Measurements from ENCODE around the gene PTPRM. TPM values are rescaled to one million over a fixed set of nuclear protein-coding genes. Genes with fewer than 3 reads are reported as not detected.

The PTPRM gene
- polyA plus RNA-seq, 1 of the 3 experiments (the other 2 are of a cell fraction): 16.0 TPM

GRCh38 chr18:7830468-7830867, 263.4 kb downstream of the PTPRM start:
- peak; percentile 21 for DNase-seq
- H3K27me3 ChIP-seq (ENCODE audit: insufficient read depth): no peaks in the 10 kb centered on the region
- no peaks in the 10 kb centered on the region for H3K36me3 ChIP-seq (replicated peaks in 1 of 2; ENCODE audit: control insufficient read depth in 1 of 2, insufficient read depth in 2 of 2, low read length in 1 of 2)
- H3K9me2 ChIP-seq: no peaks in the 10 kb centered on the region
- H3K4me2 ChIP-seq: no peak overlapping the region
- no peak overlapping the region for H3K4me3 ChIP-seq (ENCODE audit: low read depth in 2 of 2, low read length in 1 of 2)
- no peaks in the 10 kb centered on the region for H4K20me1 ChIP-seq (ENCODE audit: insufficient read depth)
- ChIA-PET POLR2A (no interaction called here), CTCF (no interaction called here)
- TF ChIP-seq RFX5 (IDR thresholded peaks at IDR 0.05; ENCODE audit: low read length) (peak; percentile 98), ELF1 (IDR thresholded peaks at IDR 0.05) (no peak)
- no peaks in the 10 kb centered on the region for H3K9me3 ChIP-seq
- no peak overlapping the region for H3K27ac ChIP-seq (ENCODE audit: low read depth in 2 of 2, low read length in 1 of 2)
- H3K79me2 ChIP-seq (ENCODE audit: insufficient read depth): no peaks in the 10 kb centered on the region
- 55% methylated on average over 3 of the region's 3 CpGs for WGBS (ENCODE audit: low lambda C conversion rate)
- no peaks in the 10 kb centered on the region; a peak in 1 of 4 replicates for H3K4me1 ChIP-seq (ENCODE audit: control insufficient read depth in 1 of 2, insufficient read depth in 2 of 2, low read depth in 1 of 2, low read length in 1 of 2)
- no peak overlapping the region for H2AFZ ChIP-seq (ENCODE audit: low read depth)
- no peak overlapping the region for H3K9ac ChIP-seq
- no peaks in the 10 kb centered on the region for H3F3A ChIP-seq (replicated peaks; ENCODE audit: insufficient read depth)

- Histone ChIP-seq H3K9me3 (no peaks in the 10 kb centered on the region), H3K27ac (ENCODE audit: low read depth in 2 of 2, low read length in 1 of 2) (no peak overlapping the region), H3K4me2 (no peak overlapping the region), H3F3A (replicated peaks; ENCODE audit: insufficient read depth) (no peaks in the 10 kb centered on the region), H3K27me3 (ENCODE audit: insufficient read depth) (no peaks in the 10 kb centered on the region), H3K79me2 (ENCODE audit: insufficient read depth) (no peaks in the 10 kb centered on the region), H3K36me3 (replicated peaks in 1 of 2; ENCODE audit: control insufficient read depth in 1 of 2, insufficient read depth in 2 of 2, low read length in 1 of 2) (no peaks in the 10 kb centered on the region), H3K4me3 (ENCODE audit: low read depth in 2 of 2, low read length in 1 of 2) (no peak overlapping the region), H2AFZ (ENCODE audit: low read depth) (no peak overlapping the region), H4K20me1 (ENCODE audit: insufficient read depth) (no peaks in the 10 kb centered on the region), H3K4me1 (ENCODE audit: control insufficient read depth in 1 of 2, insufficient read depth in 2 of 2, low read depth in 1 of 2, low read length in 1 of 2) (no peaks in the 10 kb centered on the region; a peak in 1 of 4 replicates), H3K9ac (no peak overlapping the region), H3K9me2 (no peaks in the 10 kb centered on the region)
- 24% methylated on average over 2 of the region's 2 CpGs for WGBS (ENCODE audit: low lambda C conversion rate)
- ChIA-PET POLR2A (no interaction called here), CTCF (no interaction called here)
- TF ChIP-seq RCOR1 (IDR thresholded peaks at IDR 0.05; ENCODE audit: low read length) (no peak), REST (IDR thresholded peaks at IDR 0.05; ENCODE audit: low read depth, low read length) (no peak)
- TF ChIP-seq, protein P1, sequence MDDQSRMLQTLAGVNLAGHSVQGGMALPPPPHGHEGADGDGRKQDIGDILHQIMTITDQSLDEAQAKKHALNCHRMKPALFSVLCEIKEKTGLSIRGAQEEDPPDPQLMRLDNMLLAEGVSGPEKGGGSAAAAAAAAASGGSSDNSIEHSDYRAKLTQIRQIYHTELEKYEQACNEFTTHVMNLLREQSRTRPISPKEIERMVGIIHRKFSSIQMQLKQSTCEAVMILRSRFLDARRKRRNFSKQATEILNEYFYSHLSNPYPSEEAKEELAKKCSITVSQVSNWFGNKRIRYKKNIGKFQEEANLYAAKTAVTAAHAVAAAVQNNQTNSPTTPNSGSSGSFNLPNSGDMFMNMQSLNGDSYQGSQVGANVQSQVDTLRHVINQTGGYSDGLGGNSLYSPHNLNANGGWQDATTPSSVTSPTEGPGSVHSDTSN (IDR thresholded peaks at IDR 0.05): no peak
- no peak for DNase-seq
Measured at GRCh38 chr18:7839548-7839947, 272.4 kb downstream of the PTPRM start.

GRCh38 chr18:7840411-7840810, 273.3 kb downstream of the PTPRM start:
- no peak overlapping the region; a peak in 1 of 4 replicates for H3K27ac ChIP-seq (ENCODE audit: low read depth in 2 of 2, low read length in 1 of 2)
- H3K4me1 ChIP-seq (ENCODE audit: control insufficient read depth in 1 of 2, insufficient read depth in 2 of 2, low read depth in 1 of 2, low read length in 1 of 2): no peaks in the 10 kb centered on the region; a peak in 1 of 4 replicates
- H3K36me3 ChIP-seq (replicated peaks in 1 of 2; ENCODE audit: control insufficient read depth in 1 of 2, insufficient read depth in 2 of 2, low read length in 1 of 2): no peaks in the 10 kb centered on the region
- no peaks in the 10 kb centered on the region for H3F3A ChIP-seq (replicated peaks; ENCODE audit: insufficient read depth)
- 33% methylated on average over 2 of the region's 2 CpGs for whole genome bisulfite sequencing (ENCODE audit: low lambda C conversion rate)
- H3K9me3 ChIP-seq: no peaks in the 10 kb centered on the region
- H3K4me3 ChIP-seq (ENCODE audit: low read depth in 2 of 2, low read length in 1 of 2): no peak overlapping the region
- H3K4me2 ChIP-seq: no peak overlapping the region
- ChIA-PET POLR2A (no interaction called here), CTCF (interaction anchor here (1.5 kb wide), 1 partner anchor 15 kb away, joined by 6 read pairs; no protein-coding TSS in a partner anchor)
- no peaks in the 10 kb centered on the region for H3K9me2 ChIP-seq
- H3K27me3 ChIP-seq (ENCODE audit: insufficient read depth): no peaks in the 10 kb centered on the region
- DNase-seq: no peak
- H4K20me1 ChIP-seq (ENCODE audit: insufficient read depth): no peaks in the 10 kb centered on the region
- no peaks in the 10 kb centered on the region for H3K79me2 ChIP-seq (ENCODE audit: insufficient read depth)
- no peak overlapping the region for H3K9ac ChIP-seq
- no peak overlapping the region for H2AFZ ChIP-seq (ENCODE audit: low read depth)
- TF ChIP-seq JUND (IDR thresholded peaks at IDR 0.05) (no peak), RCOR1 (IDR thresholded peaks at IDR 0.05; ENCODE audit: low read length) (no peak), TCF12 (IDR thresholded peaks at IDR 0.05) (no peak), RAD21 (IDR thresholded peaks at IDR 0.05; ENCODE audit: low read length) (no peak), IRF3 (IDR thresholded peaks at IDR 0.05; ENCODE audit: low read depth, low read length) (no peak), MEF2A (IDR thresholded peaks at IDR 0.05; ENCODE audit: borderline replicate concordance, low read depth) (no peak), REST (IDR thresholded peaks at IDR 0.05; ENCODE audit: low read depth, low read length) (no peak), RXRA (IDR thresholded peaks at IDR 0.05; ENCODE audit: borderline replicate concordance, low read depth) (no peak)
- TF ChIP-seq, protein P1 (IDR thresholded peaks at IDR 0.05): no peak
